ENCODE data around the gene TRIM72.
"Not testable (repeated sequence)": the region's sequence is repeated elsewhere in the genome, so short reads cannot be mapped to it uniquely, and the experiment has no call there.

Gene TRIM72

GRCh38 chr16:31215287-31216162 is 1.6 kb downstream of the TRIM72 start:
- no peak for DNase-seq

- DNase-seq = no peak
Observed at GRCh38 chr16:31216422-31217135, 2.7 kb downstream of the TRIM72 start, which contains the start of gene PYDC1. PYDC1 (minus strand) TSS chr16:31217135; CDS start chr16:31217028, 107 bp downstream.

GRCh38 chr16:31217136-31217530 is 3.2 kb downstream of the TRIM72 start:
- DNase-seq = no peak

- no peak for DNase-seq
Observed at GRCh38 chr16:31219154-31219741, 5.3 kb downstream of the TRIM72 start.

- no peak for DNase-seq
Observed at GRCh38 chr16:31221357-31222160, 7.6 kb downstream of the TRIM72 start.

DNA sequence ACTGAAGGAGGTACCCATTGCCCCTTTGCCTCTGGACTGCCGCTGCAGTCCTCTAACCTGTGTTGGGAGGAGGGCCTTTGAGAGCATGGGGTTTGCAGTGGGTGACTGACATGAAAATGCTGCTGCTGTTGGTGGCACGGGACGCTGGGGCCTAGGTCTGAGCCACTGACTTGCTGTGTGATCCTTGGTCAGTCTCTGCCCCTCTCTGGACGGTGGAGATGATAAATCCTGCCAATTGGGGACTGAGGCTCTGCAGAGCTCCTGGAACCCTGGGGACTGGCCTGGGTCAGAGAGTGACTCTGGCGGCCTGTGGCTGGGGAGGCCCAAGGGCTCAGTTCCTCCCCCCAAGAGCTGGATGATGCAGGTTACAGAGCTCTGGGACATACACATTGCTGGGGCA is 9.1 kb downstream of the TRIM72 start:
- DNase-seq = no peak

GRCh38 chr16:31224092-31224955 is 10.4 kb downstream of the TRIM72 start:
- DNase-seq = no peak

DNA sequence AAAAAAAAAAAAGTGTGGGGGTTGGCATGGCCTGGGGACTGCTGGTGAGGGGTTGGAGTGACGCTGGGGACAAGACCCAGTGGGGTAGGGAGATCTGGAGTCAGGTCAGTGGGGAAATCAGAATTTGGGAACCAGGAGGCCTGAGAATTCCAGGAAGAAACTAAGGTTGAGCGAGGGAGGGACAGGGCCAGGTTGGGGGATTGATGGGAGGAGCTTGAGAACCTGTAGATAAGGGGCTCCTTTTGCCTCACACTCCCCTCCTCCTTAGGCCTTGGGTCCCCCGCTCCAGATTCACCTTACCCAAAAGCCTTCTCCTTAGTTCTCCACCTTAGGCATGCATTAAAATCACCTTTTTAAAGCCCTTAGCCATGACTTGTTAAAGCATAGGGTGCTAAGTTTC is 11.3 kb downstream of the TRIM72 start:
- no peak for DNase-seq

- no peak for DNase-seq
Observed at GRCh38 chr16:31228206-31228605, 14.3 kb downstream of the TRIM72 start.

GRCh38 chr16:31229501-31229900 is 15.6 kb downstream of the TRIM72 start:
- DNase-seq = no peak

GRCh38 chr16:31238041-31238440 is 24.1 kb downstream of the TRIM72 start:
- DNase-seq = no peak

GRCh38 chr16:31242206-31242605 is 28.3 kb downstream of the TRIM72 start:
- no peak for DNase-seq

DNA sequence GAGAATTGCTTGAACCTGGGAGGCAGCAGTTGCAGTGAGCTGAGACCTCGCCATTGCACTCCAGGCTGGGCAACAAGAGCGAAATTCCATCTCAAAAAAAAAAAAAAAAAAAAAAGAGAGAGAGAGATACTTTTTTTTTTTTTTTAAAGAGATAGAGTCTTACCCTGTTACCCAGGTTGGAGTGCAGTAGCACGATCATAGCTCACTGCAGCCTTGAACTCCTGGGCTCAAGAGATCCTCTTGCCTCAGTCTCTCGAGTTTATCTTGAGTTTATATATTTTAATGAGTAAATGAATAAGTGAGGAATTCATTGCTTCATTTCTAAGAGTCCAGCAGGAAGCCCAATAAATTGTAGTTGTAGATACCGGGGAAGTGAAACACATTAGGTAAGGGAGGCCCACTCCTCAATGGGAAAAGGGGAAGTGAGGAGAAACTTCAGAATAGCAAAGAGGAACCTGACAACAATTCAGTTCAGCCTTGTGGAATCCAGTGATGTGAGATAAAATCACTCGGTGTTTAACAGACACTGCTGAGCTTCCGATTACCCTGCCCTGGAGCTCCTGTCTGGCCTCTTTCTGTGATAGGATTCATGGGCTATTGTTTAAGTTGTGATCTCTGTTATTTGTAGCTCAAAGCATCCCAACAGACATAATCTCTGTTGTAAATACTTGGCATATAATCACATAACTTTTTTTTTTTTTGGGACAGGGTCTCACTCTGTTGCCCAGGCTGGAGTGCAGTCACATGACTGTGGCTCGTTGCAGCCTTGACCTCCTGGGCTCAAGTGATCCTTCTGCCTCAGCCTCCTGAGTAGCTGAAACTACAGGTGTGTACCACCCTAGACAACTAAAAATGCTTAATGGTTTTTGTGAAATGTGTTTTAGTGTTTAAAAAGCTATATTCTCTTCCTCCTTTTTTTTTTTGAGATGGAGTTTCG is 30.1 kb downstream of the TRIM72 start:
- DNase-seq = no peak

DNA sequence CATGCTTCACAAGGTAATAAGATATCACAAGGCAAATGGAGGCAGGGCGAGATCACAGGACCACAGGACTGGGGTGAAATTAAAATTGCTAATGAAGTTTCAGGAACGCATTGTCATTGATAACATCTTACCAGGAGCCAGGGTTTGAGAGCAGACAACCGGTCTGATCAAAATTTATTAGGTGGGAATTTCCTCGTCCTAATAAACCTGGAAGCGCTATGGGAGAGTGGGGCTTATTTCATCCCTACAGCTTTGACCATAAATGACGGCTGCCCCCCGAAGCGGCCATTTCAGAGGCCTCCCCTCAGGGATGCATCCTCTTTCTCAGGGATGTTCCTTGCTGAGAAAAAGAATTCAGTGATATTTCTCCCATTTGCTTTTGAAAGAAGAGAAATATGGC is 31.7 kb downstream of the TRIM72 start:
- DNase-seq = not testable (repeated sequence)

GRCh38 chr16:31246296-31246695 is 32.4 kb downstream of the TRIM72 start:
- no peak for DNase-seq

DNA sequence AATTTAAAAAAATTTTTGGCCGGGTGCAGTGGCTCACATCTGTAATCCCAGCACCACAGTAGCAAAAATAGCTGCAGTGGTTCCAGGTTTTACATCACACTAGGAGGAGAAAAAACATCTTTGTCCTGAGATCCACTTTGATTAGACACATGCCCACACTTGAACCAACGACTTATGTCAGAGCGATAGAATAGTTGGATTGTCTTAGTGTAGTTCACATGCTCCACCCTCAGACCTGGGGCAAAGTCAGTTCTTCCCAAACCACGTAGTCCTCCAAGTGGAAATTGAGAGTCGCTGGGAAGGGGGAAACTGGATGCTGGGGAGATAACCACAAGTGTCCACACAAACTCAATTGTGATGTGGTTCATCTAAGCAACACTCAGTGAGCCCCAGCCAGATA is 34.4 kb downstream of the TRIM72 start:
- no peak for DNase-seq

- DNase-seq = no peak
Observed at GRCh38 chr16:31250782-31251384, 37.0 kb downstream of the TRIM72 start.

GRCh38 chr16:31251435-31251834 is 37.5 kb downstream of the TRIM72 start:
- no peak for DNase-seq

GRCh38 chr16:31253642-31254045 is 39.7 kb downstream of the TRIM72 start:
- no peak for DNase-seq

GRCh38 chr16:31256466-31256865 is 42.5 kb downstream of the TRIM72 start:
- no peak for DNase-seq
